Ectodermal cell (in vitro differentiated cells): ENCODE results near the gene PLEKHD1.

ENCODE experiments used
- H3K27ac ChIP-seq: 2 replicates; pipeline ENCODE4 v1.7.0; 2013; ENCODE audit warnings: mild to moderate bottlenecking, low read depth, low read length; ENCODE audit not compliant: insufficient read depth, poor library complexity, severe bottlenecking
- H3K27me3 ChIP-seq: 2 replicates; pipeline ENCODE4 v1.7.0; 2013; ENCODE audit warnings: mild to moderate bottlenecking, low read length; ENCODE audit not compliant: insufficient read depth, control insufficient read depth, poor library complexity, severe bottlenecking
- H3K36me3 ChIP-seq: one replicate; pipeline ENCODE4 v1.7.0; 2013; ENCODE audit warnings: low read length; ENCODE audit not compliant: control insufficient read depth, insufficient read depth
- H3K4me1 ChIP-seq: one replicate; pipeline ENCODE4 v1.7.0; 2013; ENCODE audit warnings: low read length; ENCODE audit not compliant: control insufficient read depth, insufficient read depth
- H3K4me3 ChIP-seq: 2 replicates; pipeline ENCODE4 v1.7.0; 2013; ENCODE audit warnings: low read depth, low read length, control low read depth; ENCODE audit not compliant: insufficient read depth
- H3K9me3 ChIP-seq: 2 replicates; pipeline ENCODE4 v1.7.0; 2013; ENCODE audit warnings: mild to moderate bottlenecking, low read length, moderate library complexity; ENCODE audit not compliant: control insufficient read depth
- WGBS, 2 experiments: methylation state at CpG; one replicate each; pipeline ENCODE4 v1.1.7; 2013; ENCODE audit warnings: missing lambda C conversion rate in 2 of 2; 5-methylcytosine and 5-hydroxymethylcytosine counted together

Gene PLEKHD1

GRCh38 chr14:69561893-69562292, 77.4 kb downstream of the PLEKHD1 start:
- no peaks in the 10 kb centered on the region for H3K36me3 ChIP-seq
- H3K27me3 ChIP-seq = no peaks in the 10 kb centered on the region
- peaks cover 16% of the 10 kb centered on the region for H3K4me1 ChIP-seq
- H3K27ac ChIP-seq = no peak overlapping the region
- no peak overlapping the region for H3K4me3 ChIP-seq
- no peaks in the 10 kb centered on the region for H3K9me3 ChIP-seq

DNA sequence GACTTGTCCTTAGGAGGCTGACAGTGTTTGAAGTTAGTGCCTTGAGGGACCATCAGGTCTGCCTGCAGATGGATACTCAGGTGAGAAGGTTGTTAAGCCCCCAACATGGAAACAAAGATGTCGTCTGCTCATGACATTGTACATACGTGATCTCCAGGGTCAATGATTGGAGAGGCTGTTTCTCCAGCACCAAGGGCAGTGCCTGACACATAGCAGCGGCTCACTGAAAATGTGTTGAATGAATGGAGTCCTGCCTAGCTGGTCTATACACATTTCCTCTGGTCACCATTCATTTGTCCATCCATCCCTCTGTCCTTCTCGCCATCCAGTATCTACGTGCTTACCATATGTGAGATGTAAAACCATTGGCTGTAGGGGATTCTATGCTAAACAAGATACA, 83.0 kb downstream of the PLEKHD1 start:
- H3K4me1 ChIP-seq = no peaks in the 10 kb centered on the region
- WGBS, 2 experiments = 94 to 97% methylated on average over 3 to 5 of the region's 5 CpGs
- H3K27me3 ChIP-seq = peaks cover 20% of the 10 kb centered on the region
- H3K27ac ChIP-seq = no peak overlapping the region
- no peaks in the 10 kb centered on the region for H3K9me3 ChIP-seq
- peaks cover 12% of the 10 kb centered on the region for H3K36me3 ChIP-seq
- H3K4me3 ChIP-seq = no peak overlapping the region

- H3K36me3 ChIP-seq = peaks cover 12% of the 10 kb centered on the region
- H3K4me1 ChIP-seq = peaks cover 5% of the 10 kb centered on the region
- no peaks in the 10 kb centered on the region for H3K9me3 ChIP-seq
- no peak overlapping the region for H3K4me3 ChIP-seq
- peaks cover 39% of the 10 kb centered on the region for H3K27me3 ChIP-seq
- 76 to 78% methylated on average over 2 of the region's 2 CpGs for WGBS, 2 experiments
- H3K27ac ChIP-seq = no peak overlapping the region
Observed at GRCh38 chr14:69569859-69570258, 85.3 kb downstream of the PLEKHD1 start.

GRCh38 chr14:69570836-69571330, 86.4 kb downstream of the PLEKHD1 start:
- Histone ChIP-seq H3K4me3 (no peak overlapping the region), H3K36me3 (peaks cover 12% of the 10 kb centered on the region), H3K27me3 (peaks cover 39% of the 10 kb centered on the region), H3K9me3 (no peaks in the 10 kb centered on the region), H3K4me1 (peaks cover 5% of the 10 kb centered on the region), H3K27ac (no peak overlapping the region)
- 94 to 95% methylated on average over 7 of the region's 7 CpGs for WGBS, 2 experiments

DNA sequence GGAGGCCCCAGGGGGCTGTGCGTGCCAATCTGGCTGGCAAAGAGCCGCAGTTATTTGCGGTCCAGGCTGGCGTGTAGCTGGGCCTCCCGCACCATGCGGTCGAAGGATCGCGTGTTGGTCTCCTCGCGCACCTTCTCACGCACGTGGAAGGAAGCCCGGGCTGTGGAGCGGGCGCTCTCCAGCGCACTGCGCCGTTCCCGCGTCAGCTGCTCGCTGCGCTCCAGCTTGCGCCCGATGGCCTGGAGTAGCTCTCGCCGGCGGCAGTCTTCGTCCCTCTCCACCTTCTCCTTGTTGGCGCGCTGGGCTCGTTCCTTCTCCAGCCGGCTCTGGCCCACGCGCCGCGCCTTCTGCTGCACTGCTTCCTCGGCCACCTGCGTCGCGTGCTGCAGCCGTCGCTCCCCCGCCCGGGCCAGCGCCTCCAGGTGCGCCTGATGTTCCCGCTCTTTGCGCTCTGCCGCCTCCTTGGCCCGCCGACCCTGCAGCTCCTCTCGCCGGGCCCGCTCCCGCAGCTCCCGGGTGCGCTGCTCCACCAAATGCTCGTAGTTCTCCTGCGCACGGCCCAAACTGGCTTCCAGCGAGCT, 87.0 kb downstream of the PLEKHD1 start:
- Histone ChIP-seq H3K9me3 (no peaks in the 10 kb centered on the region), H3K4me3 (peak overlapping the region; percentile 5), H3K27me3 (peaks cover 39% of the 10 kb centered on the region), H3K4me1 (peaks cover 5% of the 10 kb centered on the region), H3K36me3 (peaks cover 12% of the 10 kb centered on the region), H3K27ac (no peak overlapping the region)
- 46 to 57% methylated on average over 62 of the region's 62 CpGs for WGBS, 2 experiments

- H3K27me3 ChIP-seq = peaks cover 39% of the 10 kb centered on the region
- H3K4me3 ChIP-seq = peak overlapping the region; percentile 5
- no peaks in the 10 kb centered on the region for H3K9me3 ChIP-seq
- H3K27ac ChIP-seq = no peak overlapping the region
- 39 to 46% methylated on average over 112 of the region's 112 CpGs for WGBS, 2 experiments
- H3K36me3 ChIP-seq = peaks cover 12% of the 10 kb centered on the region
- H3K4me1 ChIP-seq = peaks cover 5% of the 10 kb centered on the region
Observed at GRCh38 chr14:69572030-69572840, 87.7 kb downstream of the PLEKHD1 start.

DNA sequence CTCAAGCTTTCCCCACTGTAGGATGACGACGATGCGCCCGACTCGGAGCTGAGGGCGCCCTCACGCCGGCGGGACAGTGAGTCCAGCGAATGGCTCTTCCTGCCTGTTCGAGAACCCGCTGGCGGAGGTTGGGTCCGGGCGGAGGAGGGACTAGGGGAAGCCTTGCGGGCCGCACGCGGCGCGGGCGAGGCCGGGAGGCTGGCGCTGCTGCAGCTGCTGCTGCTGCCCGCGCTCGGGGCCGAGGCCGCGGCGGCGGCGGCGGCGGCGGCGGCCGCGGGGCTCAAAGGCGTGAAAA, 88.3 kb downstream of the PLEKHD1 start:
- H3K9me3 ChIP-seq = no peaks in the 10 kb centered on the region
- no peak overlapping the region for H3K4me3 ChIP-seq
- H3K27ac ChIP-seq = no peak overlapping the region
- H3K36me3 ChIP-seq = peaks cover 12% of the 10 kb centered on the region
- peaks cover 39% of the 10 kb centered on the region for H3K27me3 ChIP-seq
- peaks cover 5% of the 10 kb centered on the region for H3K4me1 ChIP-seq
- 96 to 97% methylated on average over 40 of the region's 40 CpGs for WGBS, 2 experiments

DNA sequence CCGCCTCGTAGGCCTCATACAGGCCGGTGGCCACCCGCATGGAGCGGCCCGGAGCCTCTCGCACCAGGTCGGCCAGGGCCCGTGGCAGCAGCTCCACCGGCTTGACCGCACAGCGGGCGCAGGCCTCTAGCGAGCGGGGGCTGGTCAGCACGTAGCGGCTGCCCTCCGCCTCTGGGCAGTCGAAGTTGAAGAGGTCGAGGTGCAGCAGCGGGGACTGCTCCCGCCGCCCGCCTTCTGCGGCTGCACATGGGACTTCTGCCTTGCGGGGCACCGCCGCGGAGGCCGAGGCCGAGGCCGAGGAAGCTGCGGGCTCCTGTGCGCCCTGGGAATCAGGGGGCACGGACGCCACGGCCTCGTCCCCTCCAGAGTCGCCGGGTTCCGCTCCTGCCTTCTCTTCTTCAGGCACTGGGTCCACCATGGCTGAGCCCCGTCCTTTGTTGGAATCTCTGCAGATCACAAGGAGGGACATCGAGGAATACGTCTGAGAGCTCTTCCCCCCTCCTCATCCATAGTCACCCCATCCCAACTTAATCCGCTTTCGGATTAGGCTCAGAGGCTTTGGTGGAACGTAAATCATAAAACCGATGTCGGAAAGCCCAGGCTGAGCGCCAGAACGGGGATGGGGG, 88.8 kb downstream of the PLEKHD1 start:
- H3K4me1 ChIP-seq = peaks cover 5% of the 10 kb centered on the region
- H3K27ac ChIP-seq = peak overlapping the region; percentile 95
- H3K27me3 ChIP-seq = peaks cover 39% of the 10 kb centered on the region
- 83 to 87% methylated on average over 51 of the region's 51 CpGs for WGBS, 2 experiments
- no peaks in the 10 kb centered on the region for H3K9me3 ChIP-seq
- peak overlapping the region; percentile 54 for H3K4me3 ChIP-seq
- peaks cover 12% of the 10 kb centered on the region for H3K36me3 ChIP-seq

- Histone ChIP-seq H3K27me3 (peaks cover 39% of the 10 kb centered on the region), H3K4me3 (peak overlapping the region; percentile 54), H3K27ac (peak overlapping the region; percentile 95), H3K4me1 (peaks cover 5% of the 10 kb centered on the region), H3K9me3 (no peaks in the 10 kb centered on the region), H3K36me3 (peaks cover 12% of the 10 kb centered on the region)
- 6 to 7% methylated on average over 15 of the region's 15 CpGs for WGBS, 2 experiments
Observed at GRCh38 chr14:69573831-69574262, 89.3 kb downstream of the PLEKHD1 start.

DNA sequence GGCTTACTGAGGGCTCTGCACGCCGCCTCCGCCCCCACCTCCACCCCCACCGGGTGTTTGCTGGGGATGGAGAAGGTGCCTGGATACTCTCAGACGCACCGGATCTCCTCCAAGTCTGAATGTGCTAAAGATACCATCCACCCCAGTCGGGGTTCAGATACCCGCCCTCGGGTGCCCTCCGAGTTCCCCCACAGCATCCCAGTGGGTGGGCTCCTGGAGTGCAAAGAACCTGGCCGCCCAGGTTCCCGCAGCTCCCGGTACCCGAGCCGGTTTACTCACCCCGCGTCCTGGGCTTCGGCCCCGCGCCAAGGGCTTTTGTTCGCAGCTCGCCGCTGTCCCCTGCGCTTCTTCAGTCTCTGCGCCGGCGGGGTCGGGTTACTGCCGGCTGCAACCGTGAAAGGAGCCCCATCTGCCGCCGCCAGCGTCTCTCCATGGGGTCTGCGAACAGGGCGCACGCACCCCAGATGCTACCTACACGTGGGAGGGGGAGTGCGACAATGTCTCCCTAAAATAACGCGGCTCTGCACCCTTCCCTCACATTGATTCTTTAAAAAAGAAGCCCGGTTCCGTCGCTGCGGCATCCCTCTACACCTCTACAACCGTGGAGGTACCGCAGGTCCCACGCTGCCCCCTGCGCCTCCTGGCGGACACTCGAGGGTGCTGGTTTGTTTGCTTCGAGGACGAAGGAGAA, 89.9 kb downstream of the PLEKHD1 start, which contains the start of gene CCDC177:
CCDC177 (minus strand) TSS at position 609 of the 691 bp plus-strand sequence. CDS start 1,249 bp downstream, outside the sequence.
- Histone ChIP-seq H3K9me3 (no peaks in the 10 kb centered on the region), H3K36me3 (peaks cover 12% of the 10 kb centered on the region), H3K27ac (peak within 1 kb of the TSS; percentile 95), H3K4me1 (peaks cover 5% of the 10 kb centered on the region), H3K4me3 (peak within 1 kb of the TSS; percentile 54), H3K27me3 (peaks cover 39% of the 10 kb centered on the region)
- 0 to 1% methylated on average over 48 to 50 of the region's 52 CpGs for WGBS, 2 experiments
